Coronary artery (tissue), 2 donors: ENCODE results near the gene FAM200C.

Experiments used
- DNase-seq: peaks from one replicate; pipeline ENCODE4 v3.0.0-alpha.2; 2017; ENCODE audit warnings: low spot score
- H3K27ac ChIP-seq, 2 donors: fragments of 200-600 bp; sonication (generic); one replicate each; pipeline ENCODE4 v1.5.1; 2016 to 2019
- H3K4me3 ChIP-seq: fragments of 200-600 bp; sonication (generic); 2 replicates; pipeline ENCODE4 v1.5.1; 2016; ENCODE audit warnings: mild to moderate bottlenecking, moderate library complexity
- CTCF ChIP-seq: fragments of 200-600 bp; sonication (generic); IDR thresholded peaks from one replicate; pipeline ENCODE4 v1.5.1; 2019; ENCODE audit warnings: antibody characterized with exemption

FAM200C gene

GRCh38 chr5:160369990-160370712 is 29.7 kb downstream of the FAM200C start, which contains the start of gene C1QTNF2:
TSS of gene C1QTNF2 (minus strand) at chr5:160370626. CDS start at chr5:160355011, 15,615 bp downstream.
- Histone ChIP-seq H3K27ac (peak within 1 kb of the TSS; percentile 54 to 80), H3K4me3 (peak within 1 kb of the TSS; percentile 92)
- peak; percentile 81 for DNase-seq
- TF ChIP-seq CTCF = no peak

GRCh38 chr5:160367885-160368284 is 32.0 kb downstream of the FAM200C start:
- Histone ChIP-seq H3K27ac (no peak overlapping the region), H3K4me3 (no peak overlapping the region)
- no peak for DNase-seq
- TF ChIP-seq CTCF = no peak

- DNase-seq = no peak
- TF ChIP-seq CTCF = no peak
- Histone ChIP-seq H3K27ac (no peak overlapping the region), H3K4me3 (no peak overlapping the region)
Observed at GRCh38 chr5:160367261-160367660, 32.6 kb downstream of the FAM200C start.

- TF ChIP-seq CTCF = no peak
- no peak for DNase-seq
- Histone ChIP-seq H3K4me3 (no peak overlapping the region), H3K27ac (no peak overlapping the region)
Observed at GRCh38 chr5:160366230-160366629, 33.6 kb downstream of the FAM200C start.

- Histone ChIP-seq H3K27ac (peak overlapping the region; percentile 55 to 78), H3K4me3 (no peak overlapping the region)
- no peak for TF ChIP-seq CTCF
- peak; percentile 40 for DNase-seq
Observed at GRCh38 chr5:160363660-160364395, 36.0 kb downstream of the FAM200C start.

- no peak for TF ChIP-seq CTCF
- H3K4me3 ChIP-seq = no peak overlapping the region
- H3K27ac ChIP-seq = peak overlapping the region; percentile 55 to 78
- DNase-seq = peak; percentile 35
Observed at GRCh38 chr5:160363211-160363610, 36.6 kb downstream of the FAM200C start.
